NCI-H526 treated with DMSO at 0.1 percent for 48 hours (cell line): Measurements from ENCODE around the gene B3GAT1.

Experiments
- DNase-seq: peaks from one replicate; lab custom pipeline; 2025; lab: John Stamatoyannopoulos, UW

B3GAT1 gene

GRCh38 chr11:134372536-134372935, 39.5 kb downstream of the B3GAT1 start:
- no peak for DNase-seq

- DNase-seq: no peak
Measured at GRCh38 chr11:134371436-134372185, 40.4 kb downstream of the B3GAT1 start.

- DNase-seq: no peak
Measured at GRCh38 chr11:134370526-134371435, 41.3 kb downstream of the B3GAT1 start.

DNA sequence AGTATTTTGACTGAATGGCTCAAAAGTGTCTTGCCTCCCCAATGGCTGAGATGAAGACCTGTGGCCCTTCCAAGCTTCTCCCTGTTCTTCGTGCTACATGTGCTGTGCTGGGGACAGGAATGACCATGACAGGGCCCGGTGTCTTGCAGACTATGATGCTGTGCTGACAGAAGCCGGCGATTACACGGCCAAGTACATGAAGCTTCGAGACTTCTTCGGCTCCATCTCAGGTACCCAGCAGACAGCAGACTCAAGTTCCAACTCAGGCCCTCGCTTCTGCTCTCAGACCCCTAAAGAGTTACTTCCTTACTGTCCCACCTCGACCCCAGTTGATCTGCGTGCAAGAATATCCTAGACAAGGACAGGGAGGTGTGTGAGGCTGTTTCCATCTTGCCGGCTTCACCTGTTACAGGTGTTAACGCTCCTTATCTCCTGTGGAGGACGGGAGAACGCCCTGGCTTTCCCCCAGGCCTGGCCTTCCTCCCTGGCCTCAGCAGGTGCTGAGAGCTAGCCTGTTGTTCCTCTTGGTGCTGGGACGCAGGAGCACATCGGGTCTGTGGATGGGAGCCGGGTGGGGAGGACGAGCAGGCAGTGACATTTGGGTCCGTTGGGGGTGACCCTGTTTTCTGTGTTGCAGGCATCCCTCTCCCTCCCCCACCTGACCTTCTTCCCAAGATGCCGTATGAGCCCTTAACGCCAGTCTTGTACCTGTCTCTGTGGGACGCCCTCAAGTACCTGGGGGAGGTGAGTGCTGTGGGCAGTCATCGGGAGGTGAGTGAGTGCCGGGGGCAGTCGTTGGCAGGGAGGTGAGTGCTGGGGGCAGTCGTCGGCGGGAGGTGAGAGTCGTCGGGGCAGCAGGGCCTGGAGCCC, 42.2 kb downstream of the B3GAT1 start:
- DNase-seq: no peak

- no peak for DNase-seq
Measured at GRCh38 chr11:134367781-134368180, 44.3 kb downstream of the B3GAT1 start.

DNA sequence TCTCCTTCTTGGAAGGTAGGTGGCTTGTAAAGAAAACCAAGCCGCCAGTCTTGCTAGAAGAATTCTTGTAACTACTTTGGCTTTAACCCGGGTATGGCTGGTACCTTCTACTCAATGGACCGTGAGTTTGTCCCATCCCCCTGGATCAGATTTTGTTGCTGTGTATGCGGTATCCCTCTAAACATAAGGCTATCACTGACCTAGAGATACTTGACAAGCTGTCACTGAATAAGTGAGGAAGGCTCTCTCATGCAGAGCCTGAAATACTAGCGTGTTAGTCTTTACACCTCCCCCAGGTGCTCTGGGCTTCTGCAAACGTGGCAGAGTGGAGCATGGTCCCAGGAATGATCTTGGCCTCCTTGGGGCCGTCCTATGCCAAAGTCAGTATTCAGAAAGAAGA, 45.8 kb downstream of the B3GAT1 start:
- no peak for DNase-seq

DNA sequence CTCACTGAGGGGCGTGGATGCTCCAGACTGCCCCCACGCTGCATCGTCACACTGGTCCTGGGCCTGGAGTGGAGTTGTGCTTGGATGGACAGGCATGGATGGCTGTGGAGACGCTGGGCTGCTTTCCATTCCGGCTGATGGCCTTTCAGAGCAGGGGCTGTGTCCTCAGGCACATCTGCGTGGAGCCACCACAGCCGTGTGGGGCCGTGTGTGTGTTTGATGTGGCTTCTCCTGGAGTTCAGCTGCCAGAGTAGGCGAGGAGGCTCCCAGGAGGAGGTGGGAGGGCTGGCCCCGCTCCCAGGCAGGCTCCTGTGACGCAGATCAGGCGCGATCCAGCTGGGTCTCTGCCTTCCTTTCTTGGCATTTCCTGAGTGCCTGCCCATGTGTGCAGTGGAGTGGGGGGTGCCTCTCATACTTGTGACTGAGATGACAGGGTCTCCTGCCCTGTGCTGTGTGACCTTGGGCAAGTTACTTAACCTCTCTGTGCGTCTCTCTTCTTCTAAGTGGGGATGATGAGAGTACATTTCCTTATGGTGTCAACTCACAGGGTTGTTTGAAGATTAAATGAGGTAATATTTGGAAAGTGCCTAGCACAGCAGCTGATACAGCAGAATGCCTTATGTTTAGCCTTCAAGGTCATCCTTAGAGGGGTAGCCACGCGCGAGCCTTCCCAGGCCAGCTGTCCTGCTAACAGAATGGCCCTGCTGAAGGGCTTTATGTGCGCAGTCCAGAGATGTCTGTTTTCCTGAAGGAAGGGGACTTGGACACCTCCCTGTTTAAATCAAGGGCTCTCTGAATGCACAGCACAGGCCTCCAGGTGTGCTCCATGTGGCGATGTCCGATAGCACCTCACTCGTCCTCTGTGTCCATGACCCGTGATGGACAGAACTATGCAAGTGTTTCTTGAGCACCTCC, 46.8 kb downstream of the B3GAT1 start:
- no peak for DNase-seq

- no peak for DNase-seq
Measured at GRCh38 chr11:134364261-134364660, 47.8 kb downstream of the B3GAT1 start.

GRCh38 chr11:134363592-134363991, 48.5 kb downstream of the B3GAT1 start:
- peak; percentile 25 for DNase-seq

DNA sequence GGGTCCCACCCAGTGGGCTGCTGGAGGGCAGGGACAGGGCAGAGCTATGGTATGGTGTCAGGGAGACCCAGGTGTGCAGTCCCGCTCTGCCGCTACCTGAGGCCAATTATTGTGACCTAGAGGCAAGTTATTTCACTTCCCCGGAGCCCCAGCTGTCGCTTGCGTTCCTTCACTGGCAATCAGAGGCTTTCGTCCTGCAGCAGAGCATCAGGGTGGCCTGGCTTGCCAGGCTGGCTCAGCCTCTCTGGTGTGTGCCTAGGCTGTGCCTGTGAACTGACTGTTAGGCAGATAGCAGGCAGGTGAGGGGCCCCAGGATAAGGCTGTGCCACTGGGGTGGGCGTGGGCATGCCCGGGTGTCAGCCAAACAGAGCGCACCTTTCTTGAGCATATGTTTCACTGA, 48.9 kb downstream of the B3GAT1 start:
- no peak for DNase-seq

DNA sequence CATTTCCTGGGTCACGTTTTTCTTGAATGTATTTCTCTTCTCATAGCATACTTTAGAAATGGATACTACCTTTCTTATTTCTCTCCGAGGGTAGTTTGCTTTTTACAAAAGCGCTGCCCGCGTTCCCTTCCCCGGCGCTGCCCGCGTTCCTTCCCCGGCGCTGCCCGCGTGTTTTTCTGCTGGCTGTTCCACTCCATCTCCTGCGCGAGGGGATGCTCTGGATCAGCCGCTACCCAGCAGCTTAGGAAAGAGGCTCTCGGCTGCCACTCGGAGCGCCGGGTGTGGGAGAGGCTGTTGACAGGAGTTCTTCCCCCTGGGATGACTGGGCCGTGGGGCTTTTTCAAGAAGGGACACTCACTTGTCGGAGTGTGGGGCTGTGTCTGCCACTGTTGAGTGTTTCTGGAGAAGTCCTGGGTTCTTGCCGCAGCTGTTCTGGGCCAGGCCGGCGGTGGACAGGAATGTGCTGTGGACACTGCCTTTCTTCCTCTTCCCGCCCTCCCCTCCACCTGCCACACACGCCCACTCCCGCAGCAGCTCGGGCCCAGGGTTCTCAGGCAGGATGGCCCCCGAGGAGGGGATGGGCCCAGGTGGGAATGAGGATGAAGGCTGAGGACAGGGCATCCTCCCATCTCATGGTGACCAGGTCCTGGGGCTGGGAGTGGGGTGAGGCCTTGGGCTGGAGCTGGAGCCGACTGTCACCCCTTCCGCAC, 49.7 kb downstream of the B3GAT1 start:
- no peak for DNase-seq

DNA sequence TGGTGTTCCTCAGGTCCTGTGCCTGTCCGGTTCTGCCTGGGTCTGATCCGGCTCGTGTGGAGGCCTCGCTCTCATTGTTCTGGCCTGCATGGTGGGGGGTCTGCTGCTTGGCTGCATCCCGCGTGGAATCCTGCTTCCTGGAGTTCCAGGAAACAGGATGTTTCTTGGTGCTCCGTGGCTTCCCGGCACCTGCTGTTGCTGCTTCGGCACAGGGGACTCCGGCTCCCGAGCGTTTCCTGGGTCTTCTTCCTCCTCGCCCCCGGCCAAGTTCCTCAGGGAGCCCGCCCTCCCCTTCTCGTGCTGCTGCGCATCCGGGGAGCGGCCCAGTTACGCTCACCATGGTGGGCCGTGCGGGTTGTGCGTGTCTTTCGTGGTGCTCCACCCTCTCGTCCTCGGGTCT, 50.4 kb downstream of the B3GAT1 start:
- DNase-seq: no peak

DNA sequence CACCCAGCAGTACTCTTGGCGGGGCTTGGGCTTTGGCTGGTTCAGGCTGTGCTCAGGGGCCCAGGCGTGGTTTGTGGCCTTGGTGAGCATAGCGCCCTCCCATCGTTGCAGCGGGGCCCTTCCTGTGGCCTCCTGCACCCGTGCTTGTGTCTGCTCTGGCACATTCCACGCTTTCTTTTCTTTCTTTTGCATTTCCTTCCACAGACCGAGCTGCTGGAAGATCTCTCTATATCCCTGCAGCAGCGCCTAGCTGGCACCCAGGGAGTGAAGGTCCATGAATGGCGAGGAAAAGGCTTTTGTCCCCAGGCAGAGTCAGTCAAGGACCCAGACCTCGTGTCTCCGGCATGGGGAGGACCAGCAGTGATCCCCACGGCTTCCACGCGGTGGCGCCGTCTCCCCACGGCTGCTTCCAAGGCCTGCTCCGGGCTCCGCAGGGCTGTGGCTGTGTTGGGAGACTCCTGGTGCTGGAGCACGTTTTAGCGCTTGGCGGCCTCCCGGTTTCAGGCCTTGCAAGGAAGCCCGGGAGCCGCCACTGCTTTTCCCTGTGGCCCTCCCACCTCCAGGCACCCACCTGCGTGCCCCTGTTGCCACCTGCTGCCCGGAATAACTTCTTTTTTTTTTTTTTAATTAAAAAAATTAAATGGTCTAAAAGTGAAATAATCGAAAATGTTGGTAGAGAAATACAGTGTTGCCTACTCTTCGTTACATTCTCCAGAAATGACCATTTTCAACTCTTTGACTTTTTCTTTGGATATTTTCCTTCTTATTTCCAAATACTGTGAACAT, 51.8 kb downstream of the B3GAT1 start:
- peak; percentile 94 for DNase-seq

GRCh38 chr11:134359646-134360045, 52.4 kb downstream of the B3GAT1 start:
- DNase-seq: no peak

DNA sequence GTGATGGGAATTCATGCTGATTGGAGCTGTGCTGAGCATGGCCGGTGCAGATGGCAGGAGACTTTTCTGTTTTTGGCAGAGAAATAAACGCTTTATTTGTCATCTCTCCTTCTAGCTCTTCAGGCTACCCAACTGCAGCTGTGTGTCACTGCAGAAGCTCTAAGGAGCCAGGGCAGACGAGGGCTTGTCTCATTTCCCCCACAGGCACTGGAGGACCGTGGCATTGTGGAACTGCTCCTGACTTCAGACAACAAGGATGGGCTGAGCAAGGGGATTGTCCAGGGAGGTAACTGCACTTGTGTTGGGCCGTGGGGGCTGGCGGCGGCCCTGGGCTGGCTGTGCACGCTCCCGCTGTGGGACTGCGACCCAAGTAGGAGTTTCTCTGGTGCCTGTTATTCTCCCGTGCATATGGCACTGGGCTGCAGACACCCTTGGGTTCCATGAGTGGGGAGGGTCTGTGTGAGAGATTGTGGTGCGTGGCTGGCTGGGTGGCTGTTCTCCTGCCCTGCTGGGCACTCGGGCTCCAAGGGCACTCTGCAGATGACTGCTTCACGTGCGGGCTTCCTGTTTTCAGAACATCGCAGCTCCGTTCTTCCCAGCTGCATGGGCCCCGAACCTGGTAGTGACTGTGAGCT, 53.1 kb downstream of the B3GAT1 start:
- DNase-seq: no peak

DNA sequence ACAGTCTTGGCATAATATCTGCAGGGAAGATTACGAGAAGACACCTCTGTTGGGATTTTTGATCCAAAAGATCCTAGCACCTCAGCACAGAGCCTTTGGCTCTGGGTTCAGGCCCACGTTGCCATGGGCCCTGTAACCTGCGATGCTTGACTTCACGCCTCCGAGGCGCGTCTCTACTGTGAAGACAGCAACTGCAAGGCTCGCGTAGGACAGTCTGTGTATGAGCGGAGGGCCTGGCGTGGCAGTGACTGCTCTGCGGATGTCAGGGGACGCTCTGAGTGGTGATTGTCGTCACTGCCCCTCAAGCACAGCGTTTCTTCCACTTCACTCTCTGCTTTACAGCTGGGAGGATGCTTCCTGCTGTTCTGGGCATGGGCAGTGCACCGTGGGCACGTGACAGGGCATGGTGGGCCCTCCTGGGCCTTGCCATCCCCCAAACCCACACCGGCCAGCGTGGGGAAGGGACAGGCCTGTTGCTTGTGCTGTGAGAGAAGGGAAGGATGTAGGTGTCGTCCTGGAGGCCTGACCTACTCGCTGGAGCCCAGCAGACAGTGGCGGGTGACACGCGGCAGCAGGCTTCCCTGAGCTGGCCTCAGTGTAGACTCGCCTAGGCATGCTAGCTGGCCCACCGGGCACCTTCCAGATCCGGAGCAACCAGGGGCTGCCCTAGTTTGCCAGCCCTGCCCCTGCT, 53.7 kb downstream of the B3GAT1 start:
- no peak for DNase-seq

DNA sequence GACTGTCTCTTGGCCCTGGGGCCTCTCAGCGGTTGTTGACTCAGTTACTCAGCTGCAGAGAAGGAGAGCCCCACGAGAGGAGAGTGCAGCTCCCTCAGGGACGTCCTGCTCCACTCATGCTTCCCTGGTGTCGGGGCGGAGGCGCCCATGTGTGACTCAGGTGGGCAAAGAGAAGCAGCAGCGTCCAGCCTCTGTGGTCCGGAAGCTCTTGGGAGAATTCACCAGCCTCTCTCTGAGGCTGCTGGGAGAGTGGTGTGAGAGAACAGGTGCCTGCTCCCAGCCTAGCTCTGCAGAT, 54.5 kb downstream of the B3GAT1 start:
- no peak for DNase-seq

GRCh38 chr11:134356656-134357544, 55.1 kb downstream of the B3GAT1 start:
- no peak for DNase-seq
